CMK (cell line): ENCODE measurements around the gene NGB.

ENCODE experiments used
- DNase-seq: peaks from one replicate; pipeline ENCODE4 v3.0.0-alpha.2; 2010; ENCODE audit warnings: low read depth

The NGB gene

GRCh38 chr14:77264466-77265186, 6.4 kb downstream of the NGB start:
- no peak for DNase-seq

GRCh38 chr14:77260631-77261030, 10.4 kb downstream of the NGB start:
- peak; percentile 9 for DNase-seq

DNA sequence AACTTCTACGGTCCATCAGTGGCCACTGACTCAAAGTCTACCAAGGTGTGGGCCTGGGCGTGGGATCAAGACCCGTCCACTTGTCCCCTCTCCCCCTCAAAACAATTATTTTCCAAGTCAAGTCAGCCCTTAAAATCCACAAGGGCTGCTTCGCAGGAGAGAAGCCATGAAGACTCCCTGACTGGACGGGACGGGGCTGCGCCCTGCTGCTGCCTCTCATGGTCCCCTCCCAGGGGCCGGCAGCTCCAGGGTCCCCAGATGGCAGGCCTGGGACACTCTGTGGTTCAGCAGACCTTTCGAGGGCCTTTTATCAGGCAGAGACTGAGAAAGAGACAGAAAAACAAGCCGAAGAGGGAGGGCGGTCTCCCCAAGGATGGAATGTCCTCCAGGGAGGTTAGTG, 10.8 kb downstream of the NGB start:
- DNase-seq = no peak

- DNase-seq = no peak
Observed at GRCh38 chr14:77259025-77259715, 11.8 kb downstream of the NGB start.

DNA sequence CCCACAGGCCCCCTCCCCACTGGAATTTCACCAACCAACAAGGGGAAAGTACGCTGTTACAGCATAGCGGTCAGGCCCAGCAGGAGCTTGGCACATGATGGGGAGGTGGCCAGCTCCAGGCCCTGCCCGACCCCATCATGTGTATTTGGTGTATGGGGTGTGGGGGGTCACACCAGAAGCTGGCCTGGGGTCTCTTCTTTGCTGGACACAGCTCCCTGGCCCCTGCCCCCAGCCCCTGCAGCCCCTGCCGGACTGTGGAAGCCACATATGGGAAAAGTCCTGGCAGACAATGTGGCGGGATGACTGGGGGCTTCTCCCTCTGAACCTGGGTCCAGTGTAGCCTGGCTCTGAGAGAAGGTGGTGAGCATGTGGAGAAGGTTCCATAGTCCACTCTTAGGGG, 12.4 kb downstream of the NGB start:
- DNase-seq = no peak

DNA sequence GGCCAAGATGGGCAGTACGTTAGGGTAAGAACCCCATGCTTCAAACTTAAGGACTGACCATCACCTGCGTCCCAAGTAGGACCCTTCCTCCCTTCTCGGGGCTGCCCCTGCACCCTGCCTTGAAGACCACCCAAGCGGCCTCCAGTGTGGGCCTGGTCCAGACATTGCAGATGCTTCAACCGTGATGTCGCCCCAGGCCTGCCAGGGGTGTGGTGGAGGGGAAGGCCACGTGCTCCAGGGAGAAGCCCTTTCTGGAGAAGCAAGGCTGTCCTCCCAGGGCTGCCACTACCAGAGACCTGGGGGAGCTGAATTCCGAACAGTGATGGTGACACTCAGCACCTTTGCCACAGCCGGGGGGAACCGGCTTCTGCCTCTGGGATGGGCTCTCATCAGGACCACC, 13.3 kb downstream of the NGB start:
- DNase-seq = no peak

- DNase-seq = no peak
Observed at GRCh38 chr14:77256694-77257093, 14.3 kb downstream of the NGB start.

- no peak for DNase-seq
Observed at GRCh38 chr14:77253333-77254190, 17.4 kb downstream of the NGB start.

DNA sequence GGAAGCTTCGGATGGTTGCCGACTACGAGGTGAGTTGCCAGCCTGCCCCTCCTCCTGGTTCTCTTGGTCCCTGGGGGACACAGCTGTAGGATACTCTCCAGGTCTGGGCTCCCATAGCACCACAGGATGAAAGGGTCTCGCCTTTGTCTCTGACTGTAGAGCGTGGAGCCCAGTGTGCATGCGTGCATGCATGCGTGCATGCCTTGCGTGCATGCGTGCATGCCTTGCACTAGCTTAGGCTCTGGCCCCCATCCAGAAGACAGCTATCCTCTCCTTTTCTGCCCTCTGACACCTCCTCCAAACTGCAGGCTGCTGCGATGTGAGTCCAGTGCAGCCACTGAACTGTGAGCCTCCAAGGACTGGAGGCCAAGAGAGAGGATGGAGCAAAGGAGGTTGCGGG, 19.1 kb downstream of the NGB start:
- DNase-seq = no peak

DNA sequence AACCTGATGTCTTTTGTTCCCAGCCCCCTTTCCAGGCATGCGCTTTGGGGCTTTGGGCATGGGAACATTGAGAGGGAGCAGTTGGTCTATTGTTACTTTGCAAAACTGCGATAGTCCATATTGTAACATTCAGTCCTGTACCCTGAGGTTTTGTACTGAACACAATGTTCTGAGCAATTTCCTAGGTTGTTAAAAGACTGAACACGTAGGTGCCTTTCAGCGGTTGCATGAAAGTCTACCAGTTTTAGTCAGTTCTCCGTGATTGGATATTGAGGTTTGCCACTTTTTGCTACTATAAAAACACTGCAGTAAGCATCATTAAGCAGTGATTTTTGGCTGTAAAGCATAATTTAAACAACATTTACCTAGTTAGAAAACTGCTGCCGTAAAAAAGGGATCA, 20.1 kb downstream of the NGB start:
- no peak for DNase-seq

DNA sequence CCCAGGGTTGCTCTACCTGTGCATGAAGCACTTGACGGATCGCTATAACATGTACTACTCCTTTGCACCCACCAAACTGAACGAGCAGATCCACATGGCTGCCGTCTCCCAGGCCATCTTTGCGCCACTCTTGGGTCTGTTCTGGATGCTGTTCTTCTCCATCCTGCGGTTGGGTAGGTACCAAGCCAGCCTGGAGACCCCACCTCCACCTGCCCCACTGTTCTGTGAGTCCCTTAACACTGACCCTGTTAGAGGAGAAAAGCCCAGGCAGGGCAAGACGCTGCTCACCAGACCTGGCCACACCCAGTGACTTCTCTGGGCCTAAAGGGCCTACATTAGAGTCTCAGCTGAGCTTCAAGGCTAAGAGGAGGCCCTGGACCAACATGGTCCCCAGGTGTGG, 21.7 kb downstream of the NGB start:
- DNase-seq = no peak

- no peak for DNase-seq
Observed at GRCh38 chr14:77248666-77249065, 22.3 kb downstream of the NGB start.

- DNase-seq = no peak
Observed at GRCh38 chr14:77246784-77247183, 24.2 kb downstream of the NGB start.

- no peak for DNase-seq
Observed at GRCh38 chr14:77245820-77246219, 25.2 kb downstream of the NGB start.

GRCh38 chr14:77243853-77244252, 27.2 kb downstream of the NGB start:
- DNase-seq = no peak

DNA sequence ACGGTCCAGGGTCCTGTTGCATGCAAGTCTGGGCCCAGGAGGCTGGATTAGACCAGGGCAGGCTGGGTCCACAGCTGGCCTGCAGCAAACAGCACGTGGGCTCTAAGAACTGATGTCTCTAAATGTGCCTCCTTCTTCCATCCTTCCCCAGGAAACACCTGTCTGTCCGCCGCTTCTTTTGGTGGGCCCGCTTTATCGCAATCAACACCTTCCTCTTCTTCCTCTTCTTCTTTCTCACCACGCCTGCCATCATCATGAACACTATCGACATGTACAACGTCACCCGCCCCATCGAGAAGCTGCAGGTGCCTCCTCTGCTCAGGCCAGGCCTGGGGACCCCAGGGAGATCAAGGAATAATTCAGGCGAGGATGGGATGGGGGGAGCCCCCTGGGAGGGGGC, 28.3 kb downstream of the NGB start:
- no peak for DNase-seq

DNA sequence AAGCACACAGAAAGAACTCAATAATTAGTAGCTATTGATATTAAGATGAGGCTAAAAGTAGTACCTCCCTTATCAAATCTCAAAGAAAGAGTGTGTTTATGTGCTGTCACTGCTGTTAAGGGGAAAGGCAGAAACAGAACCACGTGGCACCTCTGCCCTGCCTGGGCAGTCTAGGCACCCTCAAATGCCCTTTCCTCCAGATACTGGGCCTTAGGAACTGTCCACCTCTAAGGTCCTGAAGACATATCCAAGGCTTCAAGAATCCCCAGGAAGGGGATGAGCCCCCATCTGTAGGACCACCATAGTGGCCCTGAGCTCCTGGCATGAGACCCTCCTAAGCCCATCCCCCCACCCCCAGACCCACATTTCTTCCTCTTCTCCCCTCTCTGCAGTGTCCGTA, 29.1 kb downstream of the NGB start:
- no peak for DNase-seq

GRCh38 chr14:77240336-77240915, 30.6 kb downstream of the NGB start:
- no peak for DNase-seq

GRCh38 chr14:77239412-77239811, 31.6 kb downstream of the NGB start:
- no peak for DNase-seq

- no peak for DNase-seq
Observed at GRCh38 chr14:77238996-77239395, 32.0 kb downstream of the NGB start.

DNA sequence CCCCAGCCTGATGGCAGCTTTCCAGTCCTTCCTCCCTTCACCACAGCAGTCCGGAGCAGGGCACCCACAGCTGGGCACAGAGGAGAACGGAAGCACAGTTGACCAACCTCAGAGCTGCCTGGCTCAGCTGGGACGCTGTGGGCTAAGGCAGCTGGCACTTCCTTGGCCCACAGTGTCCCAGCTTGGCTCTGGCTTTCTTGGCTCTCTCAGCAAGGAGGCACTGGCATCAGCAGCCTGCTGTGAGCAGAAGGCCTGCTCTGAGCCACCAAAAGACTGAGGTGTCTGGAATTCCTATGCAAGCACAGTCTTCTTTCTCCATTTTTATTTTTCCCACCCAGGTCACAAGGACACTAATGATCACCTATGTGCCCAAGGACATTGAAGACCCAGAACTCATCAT, 32.6 kb downstream of the NGB start:
- DNase-seq = no peak

DNA sequence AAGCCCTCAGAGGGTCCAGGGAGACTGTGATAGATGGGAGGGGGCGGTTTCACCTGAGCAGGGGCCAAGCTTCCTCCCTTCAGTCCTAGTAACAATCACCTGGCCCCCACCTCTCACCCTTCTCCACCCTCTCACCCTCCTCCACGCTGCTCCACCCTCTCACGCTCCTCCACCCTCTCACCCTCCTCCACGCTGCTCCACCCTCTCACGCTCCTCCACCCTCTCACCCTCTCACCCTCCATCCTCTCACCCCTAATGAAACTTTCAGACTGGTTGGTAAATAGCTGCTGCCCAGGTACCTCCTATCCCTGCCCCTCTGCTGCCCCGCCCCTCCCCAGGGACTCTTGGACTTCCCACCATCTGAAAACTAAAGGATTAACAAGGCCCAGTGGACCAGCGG, 34.2 kb downstream of the NGB start:
- no peak for DNase-seq

DNA sequence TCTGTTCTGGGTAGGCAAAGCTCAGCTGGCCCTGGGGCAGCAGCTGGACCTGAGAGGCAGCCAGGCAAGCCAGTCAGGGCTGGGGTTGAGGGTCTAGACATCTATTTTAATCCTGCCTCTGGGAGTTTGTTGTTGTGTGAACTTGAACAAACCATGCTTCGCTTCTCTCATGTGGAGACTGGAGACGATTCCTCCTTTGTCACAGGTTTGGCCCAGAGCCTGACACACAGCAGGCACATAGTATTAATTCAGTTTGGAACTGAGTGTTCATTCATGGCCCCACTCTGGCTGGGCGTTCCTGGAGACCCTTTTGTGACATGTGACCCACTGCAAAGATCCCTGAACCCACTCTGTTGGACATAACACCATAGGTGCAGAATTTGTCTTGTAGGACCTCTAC, 39.3 kb downstream of the NGB start:
- DNase-seq = no peak
